Left cardiac atrium (tissue), 2 donors: Measurements from ENCODE around the gene TMEM236. TPM values are rescaled to one million over a fixed set of nuclear protein-coding genes. Genes with fewer than 3 reads are reported as not detected.

Experiments
- microRNA-seq, 2 donors: library from miRNA; unstranded; fragments of <30 nt; microRNA quantifications; one replicate each; pipeline ENCODE4 v1.2.0, GENCODE V29; 2020
- total RNA-seq, 2 donors: library from RNA; stranded (reverse); fragmentation: NEBNext Ultra II Directional; extraction: Animal tissue kit (Norgen Biotek cat#: 25700); gene quantifications; one replicate each; pipeline ENCODE4 v1.2.1, GENCODE V29; 2021
- donor health status: DM: no; HTN: yes; CAD: no; lungs with severe emphysema.
- donor health status: DM: yes; HTN: yes; CAD: no.

TMEM236 gene
- total RNA-seq, 2 donors from 2014 or later, result 0.71 to 0.94 TPM

Small RNA genes within 50 kb of the gene (microRNA-seq; reads per million reads assigned to microRNA genes)
- 10.3 to 21.6 reads per million in 2 donors for gene MIR511

Other genes starting within 250 kb of the TMEM236 start
- gene HACD1, start 134.8 kb upstream of the TMEM236 start, total RNA-seq, result 100 to 1,000 TPM; 104 to 151 TPM
- 10 to 100 TPM; 17.3 to 27.5 TPM for gene STAM, start 108.0 kb upstream of the TMEM236 start, total RNA-seq
- gene MRC1, start 57.1 kb downstream of the TMEM236 start, total RNA-seq, result 10 to 100 TPM; 52.1 to 82.5 TPM
- not detected for gene SLC39A12, start 199.7 kb downstream of the TMEM236 start, total RNA-seq